Measurements from ENCODE around the gene ECHDC3.

GRCh38 chr10:11740907-11741306 lies 1.3 kb upstream of the ECHDC3 start:
- TF ChIP-seq CTCF (IDR thresholded peaks at IDR 0.05) (no peak), POLR2A (IDR thresholded peaks at IDR 0.05) (no peak), POLR2AphosphoS5 (IDR thresholded peaks at IDR 0.05) (no peak)
